Stromal cell of bone marrow (primary cell): Measurements from ENCODE around the gene LMNB1.
"Not testable (repeated sequence)": the region's sequence is repeated elsewhere in the genome, so short reads cannot be mapped to it uniquely, and the experiment has no call there.

ENCODE experiments used
- DNase-seq: peaks from one replicate; pipeline ENCODE4 v3.0.0-alpha.2; 2012; ENCODE audit warnings: low read depth

Gene LMNB1

DNA sequence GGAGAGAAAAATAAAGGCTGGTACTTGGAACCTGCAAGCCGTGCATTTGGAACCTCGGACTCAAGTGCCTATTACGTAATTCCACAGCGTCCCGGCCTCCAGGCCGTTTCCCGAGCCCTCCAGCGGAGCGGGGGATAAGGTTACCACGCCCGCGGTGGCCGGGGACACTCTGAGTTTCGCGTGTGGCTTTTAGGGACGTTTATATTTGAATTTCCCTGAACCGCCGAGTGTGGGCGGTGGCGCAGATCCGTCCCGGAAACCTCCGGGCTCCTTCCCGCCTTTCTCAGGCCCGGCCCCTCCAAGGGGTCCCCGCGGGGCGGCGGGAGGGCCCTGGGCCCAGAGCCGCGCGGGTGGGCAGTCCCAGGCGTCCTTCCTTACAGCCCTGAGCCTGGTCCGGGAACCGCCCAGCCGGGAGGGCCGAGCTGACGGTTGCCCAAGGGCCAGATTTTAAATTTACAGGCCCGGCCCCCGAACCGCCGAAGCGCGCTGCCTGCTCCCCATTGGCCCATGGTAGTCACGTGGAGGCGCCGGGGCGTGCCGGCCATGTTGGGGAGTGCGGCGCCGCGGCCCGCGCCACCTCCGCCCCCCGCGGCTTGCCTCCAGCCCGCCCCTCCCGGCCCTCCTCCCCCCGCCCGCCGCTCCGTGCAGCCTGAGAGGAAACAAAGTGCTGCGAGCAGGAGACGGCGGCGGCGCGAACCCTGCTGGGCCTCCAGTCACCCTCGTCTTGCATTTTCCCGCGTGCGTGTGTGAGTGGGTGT lies at the start of gene LMNB1:
LMNB1 (plus strand) TSS at position 638 of the 758 bp plus-strand sequence. CDS start 373 bp downstream, outside the sequence.
- peak; percentile 89 for DNase-seq

DNA sequence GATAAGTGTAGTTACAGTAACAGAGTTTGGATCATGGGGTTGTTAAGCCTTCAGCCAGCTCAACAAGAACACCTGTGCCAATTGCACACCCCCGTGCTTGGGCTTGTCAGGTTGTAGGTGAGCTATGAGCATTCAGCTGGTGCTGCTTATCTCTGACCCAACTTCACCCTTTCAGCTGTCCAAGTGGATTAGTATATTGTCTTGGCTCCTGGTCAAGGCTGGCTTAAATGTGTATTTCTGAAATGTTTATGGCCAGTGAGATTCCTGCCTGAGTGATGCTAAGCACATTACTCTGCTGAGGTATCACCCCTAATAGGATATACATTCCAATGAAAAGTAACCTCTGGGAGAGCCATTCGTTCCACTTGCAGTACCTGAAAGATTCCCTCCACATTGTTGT lies 44.2 kb upstream of the LMNB1 start:
- DNase-seq = no peak

- DNase-seq = not testable (repeated sequence)
These were observed 42.4 kb upstream of the LMNB1 start for GRCh38 chr5:126734573-126734972.

DNA sequence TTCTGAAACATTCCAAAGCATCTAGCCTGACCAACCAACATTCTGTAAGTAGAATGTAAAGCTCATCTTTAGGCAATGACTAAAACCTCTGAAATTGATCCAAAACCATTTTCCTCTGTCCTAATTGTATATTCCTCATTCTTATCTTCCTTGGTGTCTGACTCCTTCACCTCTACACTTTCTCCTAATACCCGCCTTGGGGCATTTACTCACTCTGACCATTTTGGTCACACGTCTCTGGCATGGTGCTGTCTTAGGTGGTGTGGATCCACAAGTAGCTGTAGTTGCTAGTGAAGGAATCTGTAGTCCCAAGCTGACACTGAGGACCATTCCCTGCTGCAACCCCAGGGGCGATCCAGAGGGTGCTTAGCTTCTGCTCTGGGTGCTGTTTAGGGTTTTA lies 40.8 kb upstream of the LMNB1 start:
- DNase-seq = no peak

- no peak for DNase-seq
These were observed 35.6 kb upstream of the LMNB1 start for GRCh38 chr5:126741361-126741760.

- no peak for DNase-seq
These were observed 34.5 kb upstream of the LMNB1 start for GRCh38 chr5:126742425-126742824.

DNA sequence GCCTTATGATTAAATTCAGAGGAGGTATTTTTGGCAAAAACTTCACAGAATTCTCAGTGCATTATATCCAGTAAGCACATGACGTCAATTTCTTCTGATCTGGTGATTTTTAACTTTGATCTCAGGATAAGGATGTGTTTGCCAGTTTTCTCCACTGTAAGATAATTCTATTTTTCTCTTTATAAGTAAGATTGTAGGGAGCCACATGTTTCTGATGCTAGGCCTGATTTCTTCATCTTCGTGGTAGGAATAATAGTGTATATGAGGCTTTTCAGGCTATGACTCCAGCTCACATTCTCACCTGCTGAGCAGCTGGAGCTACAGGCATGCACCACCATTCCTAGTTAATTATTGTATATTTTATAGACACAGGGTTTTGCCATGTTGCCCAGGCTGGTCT lies 32.1 kb upstream of the LMNB1 start:
- DNase-seq = no peak

- DNase-seq = no peak
These were observed 31.5 kb upstream of the LMNB1 start for GRCh38 chr5:126745259-126745992.

- no peak for DNase-seq
These were observed 30.6 kb upstream of the LMNB1 start for GRCh38 chr5:126746290-126746689.

DNA sequence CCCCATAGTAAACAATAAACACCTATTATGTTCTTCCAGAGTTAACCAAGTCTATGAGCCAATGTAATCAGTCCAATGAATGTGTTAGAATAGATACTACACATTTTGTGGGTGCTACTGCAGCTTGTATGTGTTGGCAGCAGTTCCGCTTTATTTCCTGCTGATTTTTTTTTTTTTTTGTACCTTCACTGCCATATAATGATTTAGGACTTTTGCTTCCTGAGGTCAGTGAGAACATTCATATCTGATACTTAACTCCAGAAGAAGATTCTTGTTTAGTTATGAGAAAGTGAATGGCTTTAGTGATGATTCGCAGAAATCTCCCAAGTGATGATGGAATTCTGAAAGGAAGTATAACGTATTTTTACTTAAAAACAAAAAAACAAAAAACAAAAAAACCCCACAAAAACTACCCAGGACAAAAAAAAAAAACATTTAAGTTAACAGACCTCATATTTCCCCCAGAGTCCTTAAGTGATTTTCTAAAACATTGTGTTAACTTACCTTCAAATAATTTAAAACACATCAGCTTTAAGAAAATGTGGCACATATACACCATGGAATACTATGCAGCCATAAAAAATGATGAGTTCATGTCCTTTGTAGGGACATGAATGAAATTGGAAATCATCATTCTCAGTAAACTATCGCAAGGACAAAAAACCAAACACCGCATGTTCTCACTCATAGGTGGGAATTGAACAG lies 24.7 kb upstream of the LMNB1 start:
- no peak for DNase-seq

- DNase-seq = no peak
These were observed 23.7 kb upstream of the LMNB1 start for GRCh38 chr5:126753227-126753626.

DNA sequence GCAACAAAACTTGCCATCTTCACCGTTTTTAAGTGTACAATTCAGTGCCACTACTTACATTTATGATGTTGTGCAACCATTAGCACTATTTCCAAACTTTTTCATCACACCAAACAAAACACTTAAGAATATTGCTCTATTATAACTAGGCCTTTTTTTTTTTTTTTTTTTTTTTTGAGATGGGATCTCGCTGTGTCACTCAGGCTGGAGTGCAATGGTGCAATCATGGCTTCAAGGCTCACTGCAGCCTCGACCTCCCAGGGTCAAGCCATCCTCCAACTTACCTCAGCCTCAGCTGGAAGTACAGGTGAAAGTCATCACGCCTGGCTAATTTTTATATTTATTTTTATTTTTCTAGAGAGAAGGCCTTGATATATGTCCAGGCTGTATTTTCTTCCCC lies 22.3 kb upstream of the LMNB1 start:
- no peak for DNase-seq

DNA sequence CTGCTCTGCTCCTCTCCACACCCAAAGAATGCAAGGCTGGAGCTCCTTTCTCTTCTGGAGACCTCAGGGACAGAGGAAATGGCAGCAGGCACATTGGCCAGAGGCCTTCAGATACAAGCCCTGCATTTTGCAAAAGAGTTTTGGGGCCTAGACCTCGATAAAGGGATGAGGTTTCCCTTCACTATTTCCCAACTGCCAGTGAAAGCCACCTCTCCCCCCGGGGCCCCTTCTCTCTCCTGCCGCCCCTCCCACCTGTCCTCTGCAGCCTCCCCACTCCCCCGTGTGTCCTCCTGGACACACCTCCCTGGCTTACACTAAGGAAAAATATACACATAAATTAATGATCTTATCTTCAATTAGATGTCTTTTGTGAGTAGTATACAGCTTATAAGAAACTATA lies 21.3 kb upstream of the LMNB1 start:
- DNase-seq = no peak

GRCh38 chr5:126757713-126758357 lies 19.1 kb upstream of the LMNB1 start:
- no peak for DNase-seq

DNA sequence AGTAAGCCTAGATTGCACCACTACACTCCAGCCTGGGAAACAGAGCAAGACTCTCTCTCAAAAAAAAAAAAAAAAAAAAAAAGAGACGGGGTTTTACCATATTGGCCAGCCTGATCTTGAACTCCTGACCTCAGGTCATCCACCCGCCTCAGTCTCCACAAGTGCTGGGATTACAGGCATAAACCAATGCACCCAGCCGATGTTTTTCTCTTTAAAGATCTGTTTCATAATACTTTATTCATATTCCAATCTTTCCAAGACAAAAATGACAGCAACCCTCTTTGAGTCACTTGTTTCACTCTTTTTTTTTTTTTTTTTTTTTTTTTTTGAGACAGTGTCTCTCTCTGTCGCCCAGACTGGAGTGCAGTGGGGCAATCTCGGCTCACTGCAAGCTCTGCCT lies 13.6 kb upstream of the LMNB1 start:
- DNase-seq = no peak

DNA sequence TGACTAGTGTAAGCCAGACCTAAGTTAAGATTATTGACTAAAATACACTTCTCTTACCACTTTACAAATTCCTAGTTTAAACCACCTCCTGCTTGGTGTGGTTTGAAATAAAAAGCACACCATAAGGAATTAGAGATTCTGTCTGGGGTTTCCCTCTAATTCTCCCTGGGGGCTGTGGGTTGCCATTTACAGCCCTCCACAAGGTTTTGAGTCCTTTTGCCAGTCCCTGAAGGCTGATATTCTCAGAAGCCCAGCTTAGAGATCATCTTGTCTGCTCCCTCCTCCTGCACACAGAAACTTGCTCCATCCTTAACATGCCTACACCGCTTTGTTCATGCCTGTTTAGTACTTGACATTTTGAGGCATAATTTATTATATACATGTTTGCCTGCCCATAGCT lies 7.2 kb upstream of the LMNB1 start:
- no peak for DNase-seq

DNA sequence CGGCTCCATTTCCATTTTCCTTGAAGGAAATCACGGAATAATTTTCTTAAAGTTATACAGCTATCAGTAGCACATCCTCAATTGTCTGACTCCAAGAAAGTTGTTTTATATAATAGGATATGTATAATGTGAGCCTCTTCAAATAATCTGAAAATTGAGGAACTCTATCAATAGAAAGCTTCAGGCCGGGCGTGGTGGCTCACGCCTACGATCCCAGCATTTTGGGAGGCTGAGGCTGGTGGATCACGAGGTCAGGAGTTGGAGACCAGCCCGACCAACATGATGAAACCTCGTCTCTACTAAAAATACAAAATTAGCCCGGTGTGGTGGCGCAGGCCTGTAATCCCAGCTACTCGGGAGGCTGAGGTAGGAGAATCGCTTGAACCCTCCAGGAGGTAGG lies 3.4 kb upstream of the LMNB1 start:
- DNase-seq = not testable (repeated sequence)

DNA sequence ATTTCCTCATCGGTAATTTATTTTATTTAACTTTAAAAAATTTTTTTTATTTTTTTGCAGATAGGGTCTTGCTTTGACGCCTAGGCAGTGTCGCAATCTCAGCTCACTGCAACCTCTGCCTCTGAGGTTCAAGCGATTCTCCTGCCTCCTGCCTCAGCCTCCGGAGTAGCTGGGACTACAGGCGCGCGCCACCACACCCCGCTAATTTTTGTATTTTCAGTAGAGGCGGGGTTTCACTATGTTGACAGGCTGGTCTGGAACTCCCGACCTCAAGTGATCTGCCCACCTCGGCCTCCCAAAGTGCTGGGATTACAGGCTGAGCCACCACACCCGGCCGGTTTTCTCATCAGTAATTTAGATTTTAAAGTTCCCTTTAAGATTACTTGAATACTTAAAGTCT lies 2.3 kb upstream of the LMNB1 start:
- DNase-seq = not testable (repeated sequence)

GRCh38 chr5:126777257-126777974 lies 480 bp downstream of the LMNB1 start:
- DNase-seq = no peak

- peak; percentile 87 for DNase-seq
These were observed 1.2 kb downstream of the LMNB1 start for GRCh38 chr5:126777975-126778674.
